HEK293T (cell line): Measurements from ENCODE around the gene PIK3R3.

Source experiments
- BHLHE40 ChIP-seq: fragments of 450-650 bp; IDR thresholded peaks from 2 replicates; pipeline ENCODE4 v1.6.1; 2016; ENCODE audit warnings: mild to moderate bottlenecking, moderate library complexity, borderline replicate concordance
- CTBP1 ChIP-seq: fragments of 450-650 bp; IDR thresholded peaks from 2 replicates; pipeline ENCODE4 v1.6.1; 2016; ENCODE audit warnings: borderline replicate concordance
- ELF4 ChIP-seq: fragments of 450-650 bp; IDR thresholded peaks from 2 replicates; pipeline ENCODE4 v1.6.1; 2017; ENCODE audit warnings: antibody characterized with exemption
- FOXM1 ChIP-seq: fragments of 450-650 bp; IDR thresholded peaks from 2 replicates; pipeline ENCODE4 v1.6.1; 2017; ENCODE audit warnings: mild to moderate bottlenecking, borderline replicate concordance
- L3MBTL2 ChIP-seq: fragments of 450-650 bp; conservative IDR thresholded peaks from 2 replicates; pipeline ENCODE4 v1.6.1; 2016; ENCODE audit warnings: mild to moderate bottlenecking
- SP1 ChIP-seq: fragments of 450-650 bp; IDR thresholded peaks from 2 replicates; pipeline ENCODE4 v1.6.1; 2017
- SUZ12 ChIP-seq: fragments of 450-650 bp; IDR thresholded peaks from 2 replicates; pipeline ENCODE4 v1.6.1; 2016; ENCODE audit warnings: mild to moderate bottlenecking
- ZNF384 ChIP-seq: fragments of 450-650 bp; IDR thresholded peaks from 2 replicates; pipeline ENCODE4 v1.6.1; 2016
- TF ChIP-seq, protein P1 (sequence below): fragments of 450-650 bp; IDR thresholded peaks from 2 replicates; pipeline ENCODE4 v1.6.1; 2016

DNA sequence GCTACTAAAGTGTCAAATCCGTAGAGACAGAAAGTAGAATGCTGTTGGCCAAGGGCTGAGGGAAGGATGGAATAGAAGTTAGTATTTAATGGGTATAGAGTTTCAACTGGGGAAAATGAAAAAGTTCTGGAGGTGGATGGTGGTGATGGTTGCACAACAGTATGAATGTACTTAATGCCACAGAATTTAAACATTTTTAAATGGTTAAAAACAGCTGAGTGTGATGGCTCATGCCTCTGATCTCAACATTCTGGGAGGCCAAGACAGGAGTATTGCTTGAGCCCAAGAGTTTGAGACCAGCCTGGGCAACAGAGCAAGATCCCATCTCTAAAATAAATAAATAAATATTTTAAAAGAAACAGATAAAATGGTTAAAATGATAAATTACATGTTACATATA is 44.5 kb downstream of the PIK3R3 start:
- TF ChIP-seq FOXM1 (no peak), BHLHE40 (no peak), L3MBTL2 (no peak), SUZ12 (no peak), ZNF384 (no peak), SP1 (no peak), ELF4 (no peak), CTBP1 (no peak)
- TF ChIP-seq, protein P1, sequence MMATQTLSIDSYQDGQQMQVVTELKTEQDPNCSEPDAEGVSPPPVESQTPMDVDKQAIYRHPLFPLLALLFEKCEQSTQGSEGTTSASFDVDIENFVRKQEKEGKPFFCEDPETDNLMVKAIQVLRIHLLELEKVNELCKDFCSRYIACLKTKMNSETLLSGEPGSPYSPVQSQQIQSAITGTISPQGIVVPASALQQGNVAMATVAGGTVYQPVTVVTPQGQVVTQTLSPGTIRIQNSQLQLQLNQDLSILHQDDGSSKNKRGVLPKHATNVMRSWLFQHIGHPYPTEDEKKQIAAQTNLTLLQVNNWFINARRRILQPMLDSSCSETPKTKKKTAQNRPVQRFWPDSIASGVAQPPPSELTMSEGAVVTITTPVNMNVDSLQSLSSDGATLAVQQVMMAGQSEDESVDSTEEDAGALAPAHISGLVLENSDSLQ, result no peak
